Prostate gland (tissue), 2 donors: ENCODE results near the gene FRA10AC1.

Source experiments
- CTCF ChIP-seq, 4 experiments: fragments of 200-600 bp in 2 of 4; fragments of 450-650 bp in 2 of 4; sonication (generic) in 2 of 4; IDR thresholded peaks; 1 replicate in 3 of 4; 2 replicates in 1 of 4; pipeline ENCODE4 v1.5.1; 2016 to 2019; ENCODE audit warnings: antibody characterized with exemption in 4 of 4, mild to moderate bottlenecking in 2 of 4, moderate library complexity in 2 of 4
- POLR2A ChIP-seq: fragments of 450-650 bp; IDR thresholded peaks from one replicate; pipeline ENCODE4 v1.6.1; 2016; ENCODE audit warnings: antibody characterized with exemption, mild to moderate bottlenecking

DNA sequence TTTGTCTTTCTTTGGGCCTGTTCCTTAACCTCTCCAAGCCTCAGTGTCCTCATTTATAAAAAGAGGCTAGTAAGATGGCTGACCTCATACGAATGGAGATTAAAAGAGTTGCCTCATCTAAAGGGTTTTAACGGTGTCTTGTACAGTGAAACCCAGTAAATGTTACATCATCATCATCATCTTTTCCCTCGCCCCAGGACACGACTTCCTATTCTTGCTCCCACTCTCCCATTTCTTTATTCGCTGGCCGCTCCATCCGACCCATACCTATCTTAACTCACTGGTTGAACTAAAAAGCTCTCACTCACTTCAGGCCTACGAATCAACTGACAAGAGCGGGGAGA, 554 bp downstream of the FRA10AC1 start:
- TF ChIP-seq CTCF (IDR thresholded peaks at IDR 0.05) (no peak), POLR2A (no peak)
